Iris pigment epithelial cell (primary cell): Measurements from ENCODE around the gene UBFD1.
"Not testable (repeated sequence)": the region's sequence is repeated elsewhere in the genome, so short reads cannot be mapped to it uniquely, and the experiment has no call there.

Experiments used
- DNase-seq: peaks from one replicate; pipeline ENCODE4 v3.0.0-alpha.2; 2011; ENCODE audit warnings: low read depth

Gene UBFD1

DNA sequence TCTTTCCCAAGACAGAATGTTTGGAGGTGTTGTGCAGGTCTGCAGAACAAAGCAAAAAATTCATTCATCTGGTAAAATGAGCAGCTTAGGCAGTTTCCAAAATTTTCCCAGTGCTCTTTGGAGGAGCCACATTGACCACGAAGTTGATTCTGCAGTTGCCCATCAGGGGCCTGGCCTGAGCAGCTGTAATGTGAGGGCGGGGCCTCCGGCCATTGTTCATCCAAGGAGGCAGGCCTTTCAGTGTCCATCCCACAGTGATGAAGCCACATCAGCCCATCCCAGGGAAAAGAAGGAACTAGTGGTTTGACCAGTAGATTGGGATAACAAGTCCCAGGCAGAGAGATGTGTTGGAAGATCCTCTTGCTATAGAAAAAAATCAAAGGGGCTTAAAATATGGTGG lies 10.1 kb downstream of the UBFD1 start:
- DNase-seq: no peak

DNA sequence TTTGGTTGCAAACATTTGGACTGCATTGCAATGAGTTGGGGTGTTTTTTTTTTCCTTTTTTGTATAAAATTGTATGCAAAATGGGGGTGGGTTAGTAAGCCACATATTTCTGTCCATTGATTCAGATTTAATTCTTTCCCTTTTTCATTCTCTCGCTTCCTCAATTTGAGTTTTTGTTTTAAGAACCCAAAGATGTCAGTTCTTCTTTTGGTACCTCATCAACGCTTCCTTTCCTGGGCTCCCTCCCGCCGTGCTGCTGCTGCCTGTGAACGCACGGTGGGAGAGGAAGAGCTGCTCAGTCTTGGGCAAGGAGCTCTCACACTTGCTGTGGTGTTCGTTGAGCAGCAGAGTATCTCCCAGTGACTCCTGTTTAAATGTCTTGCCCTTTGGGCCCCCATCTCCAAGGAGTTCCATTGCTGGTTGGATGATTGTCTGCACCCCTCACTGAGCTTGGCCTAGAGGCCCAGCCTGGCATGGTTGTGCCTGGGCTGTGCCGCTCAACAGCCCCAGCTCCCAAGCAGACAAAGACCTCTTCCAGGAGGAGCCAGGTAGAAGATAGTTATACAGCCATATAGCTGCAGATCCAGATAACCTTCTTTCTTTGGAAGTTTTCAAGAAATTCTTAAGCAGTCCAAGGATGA lies 13.6 kb downstream of the UBFD1 start:
- no peak for DNase-seq

DNA sequence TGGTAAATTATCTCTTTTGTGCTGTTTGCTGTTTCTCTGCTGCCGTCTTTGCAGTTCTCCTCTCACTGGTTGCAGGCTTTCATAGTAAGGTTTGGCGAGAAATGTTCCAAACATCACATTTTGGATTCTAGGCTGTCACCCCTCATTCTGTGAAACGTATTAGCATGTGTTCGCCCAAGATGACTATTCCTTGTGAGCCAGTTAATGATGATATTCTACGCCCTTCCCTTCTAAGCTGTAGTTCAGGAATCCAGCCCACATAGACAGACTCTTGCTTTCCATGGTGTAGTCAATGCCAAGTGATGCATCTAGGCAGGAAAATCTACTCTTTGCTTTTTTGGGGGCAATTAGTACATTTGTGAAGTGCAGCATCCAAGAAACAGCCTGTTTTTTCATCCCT lies 14.4 kb downstream of the UBFD1 start:
- DNase-seq: no peak

DNA sequence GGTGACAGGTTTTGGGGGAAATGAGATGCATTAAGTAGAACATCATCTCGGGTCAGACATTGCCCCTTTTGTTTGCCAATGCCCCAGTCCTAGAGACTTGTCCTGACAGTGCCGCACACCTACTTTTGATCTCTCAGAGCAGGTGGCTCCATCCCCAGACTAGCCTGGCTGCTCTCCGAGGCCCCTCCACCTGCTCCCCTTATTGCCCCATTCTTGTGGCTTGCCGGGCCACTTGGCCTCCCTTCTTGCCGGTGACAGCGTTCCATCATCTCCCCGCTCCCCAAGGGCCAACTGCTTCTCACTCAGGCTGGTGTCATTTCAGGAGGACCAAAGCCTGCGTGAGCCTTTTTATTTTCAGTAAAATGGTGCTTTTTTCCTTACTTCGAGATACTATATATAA lies 14.9 kb downstream of the UBFD1 start:
- DNase-seq: no peak

DNA sequence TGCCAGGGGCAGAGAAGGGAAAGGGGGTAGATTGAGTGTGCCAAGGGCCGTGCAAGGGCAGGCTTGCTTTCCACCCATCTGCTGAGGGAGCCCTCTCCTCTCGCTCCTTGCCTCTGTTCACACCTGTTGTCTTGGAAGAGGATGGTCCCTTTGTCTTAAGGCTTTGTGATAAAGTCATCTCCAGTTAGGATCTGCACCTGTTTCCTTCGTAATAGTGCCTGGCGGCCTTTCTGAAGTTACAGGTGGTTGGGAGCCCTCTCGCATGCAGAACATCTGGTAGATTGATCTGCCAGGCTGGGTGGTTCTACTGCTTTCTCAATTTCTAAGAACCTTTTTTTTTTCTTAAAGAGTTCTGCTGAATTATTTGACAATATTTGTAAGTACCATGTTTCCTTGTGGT lies 16.3 kb downstream of the UBFD1 start:
- DNase-seq: no peak

DNA sequence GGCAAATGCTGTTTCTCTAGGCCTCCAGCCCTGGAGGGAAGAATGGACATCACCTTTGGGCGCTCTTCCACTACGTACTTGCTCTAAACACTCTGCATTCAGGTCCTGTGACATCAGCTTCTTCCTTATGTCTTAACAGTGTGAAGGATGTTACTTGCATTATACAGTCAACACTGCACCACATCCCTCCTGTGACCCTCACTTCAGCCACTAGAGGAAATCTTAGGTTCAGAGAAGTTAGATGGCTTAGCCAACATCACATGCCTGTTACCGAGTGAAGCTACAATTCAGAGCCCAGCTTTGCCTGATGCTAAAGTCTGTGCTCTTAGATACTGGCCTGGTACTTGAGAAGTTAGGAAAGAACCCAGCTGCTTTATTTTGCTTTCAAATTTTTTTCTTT lies 18.3 kb downstream of the UBFD1 start:
- no peak for DNase-seq

DNA sequence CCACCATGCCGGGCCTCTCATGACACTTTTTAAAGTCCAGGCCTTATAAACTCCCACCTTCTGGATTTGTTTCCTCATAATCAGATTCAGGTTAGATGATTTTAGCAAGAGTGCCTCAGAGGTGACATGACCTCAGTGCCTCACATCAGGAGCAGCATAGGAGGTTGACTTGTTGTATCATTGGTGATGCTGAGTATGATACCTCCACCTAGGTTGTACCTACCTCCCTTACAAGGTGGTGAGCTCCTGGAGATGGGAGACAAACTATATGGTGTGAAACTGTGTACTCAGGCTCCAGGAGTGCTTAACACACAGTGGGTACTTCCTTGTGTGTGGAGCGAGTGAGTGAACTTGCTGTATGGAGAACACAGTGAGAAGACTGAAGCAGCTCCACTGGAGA lies 20.0 kb downstream of the UBFD1 start:
- no peak for DNase-seq

DNA sequence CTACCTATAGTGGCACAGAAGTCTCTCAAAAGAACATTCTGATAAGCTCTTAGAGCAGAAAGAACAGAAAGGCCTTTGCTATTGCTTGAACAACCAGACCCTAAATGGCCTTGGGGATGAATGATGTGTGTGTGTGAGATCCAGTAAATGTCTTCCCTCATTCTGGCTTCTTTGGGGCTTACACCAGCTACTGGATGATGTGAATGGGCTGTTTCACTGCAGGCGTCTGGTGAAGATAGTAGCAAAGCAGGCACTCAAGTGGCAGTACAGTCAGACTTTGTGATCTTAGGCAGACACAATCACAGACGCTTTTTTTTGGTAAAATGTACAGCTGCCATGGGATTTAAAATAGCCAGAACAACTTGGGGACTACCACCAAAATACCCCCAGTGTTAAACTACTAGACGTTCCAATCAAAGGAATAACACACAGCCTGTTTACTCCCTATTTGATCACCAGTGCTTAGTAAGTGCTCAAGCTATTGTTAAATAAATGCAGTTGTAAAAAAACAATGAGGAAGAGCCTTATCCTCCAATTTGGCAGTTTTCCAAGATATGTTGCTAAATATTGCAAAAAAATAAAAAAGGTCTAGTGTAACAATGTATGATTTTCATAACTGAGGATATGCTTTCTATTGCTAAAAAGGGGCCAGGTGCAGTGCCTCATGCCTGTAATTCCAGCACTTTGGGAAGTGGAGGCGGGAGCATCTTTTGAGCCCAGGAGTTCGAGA lies 20.7 kb downstream of the UBFD1 start:
- DNase-seq: peak; percentile 45

DNA sequence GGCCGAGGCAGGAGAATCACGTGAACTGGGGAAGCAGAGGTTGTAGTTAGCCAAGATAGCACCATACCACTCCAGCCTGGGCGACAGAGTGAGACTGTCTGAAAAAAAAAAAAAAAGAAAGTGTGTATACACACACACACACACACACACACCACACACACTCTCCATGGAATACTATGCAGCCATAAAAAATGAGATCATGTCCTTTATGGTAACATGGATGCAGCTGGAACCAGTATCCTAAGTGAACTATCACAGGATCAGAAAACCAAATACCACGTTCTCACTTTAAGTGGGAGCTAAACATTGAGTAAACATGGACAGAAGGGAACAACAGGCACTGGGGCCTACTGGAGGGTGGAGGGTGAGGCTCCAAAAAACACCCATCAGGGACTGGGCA lies 21.8 kb downstream of the UBFD1 start:
- no peak for DNase-seq

DNA sequence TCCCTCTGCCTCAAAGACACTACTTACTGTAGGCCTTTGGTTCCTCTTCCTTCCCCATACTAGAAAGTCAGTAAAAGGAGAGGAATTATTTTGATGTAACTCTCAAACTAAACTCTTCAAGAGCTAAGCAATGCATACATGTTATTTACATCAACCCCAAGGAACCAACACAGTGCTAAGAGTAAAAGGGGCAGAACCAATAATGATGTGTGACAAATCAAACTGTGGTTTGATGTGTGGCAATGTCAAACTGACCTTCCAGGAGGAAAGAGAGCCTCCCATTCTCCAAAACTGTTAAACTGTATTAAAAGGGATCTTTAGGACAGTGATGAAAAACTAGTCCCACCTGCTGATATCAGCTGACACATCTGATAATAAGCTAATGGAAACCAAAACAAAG lies 22.9 kb downstream of the UBFD1 start:
- DNase-seq: no peak

DNA sequence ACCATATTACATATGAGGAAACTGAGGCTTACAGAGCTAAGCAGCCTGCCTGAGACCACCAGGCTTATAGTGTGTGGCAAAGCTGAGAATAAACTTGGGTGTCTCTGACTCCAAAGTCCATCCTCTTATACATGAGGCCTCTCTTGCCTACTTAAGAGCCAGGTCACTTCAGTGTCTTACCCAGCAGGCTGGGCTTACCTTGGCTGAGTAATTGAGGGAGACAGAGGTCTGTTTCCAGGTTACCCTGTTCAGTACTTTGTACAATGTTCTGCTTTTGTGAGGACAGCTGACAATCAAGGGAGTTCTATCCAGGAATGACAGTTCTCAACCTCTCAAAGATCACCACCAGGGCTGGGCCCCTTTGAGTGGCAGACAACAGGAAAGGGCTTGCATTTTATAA lies 24.2 kb downstream of the UBFD1 start:
- no peak for DNase-seq

DNA sequence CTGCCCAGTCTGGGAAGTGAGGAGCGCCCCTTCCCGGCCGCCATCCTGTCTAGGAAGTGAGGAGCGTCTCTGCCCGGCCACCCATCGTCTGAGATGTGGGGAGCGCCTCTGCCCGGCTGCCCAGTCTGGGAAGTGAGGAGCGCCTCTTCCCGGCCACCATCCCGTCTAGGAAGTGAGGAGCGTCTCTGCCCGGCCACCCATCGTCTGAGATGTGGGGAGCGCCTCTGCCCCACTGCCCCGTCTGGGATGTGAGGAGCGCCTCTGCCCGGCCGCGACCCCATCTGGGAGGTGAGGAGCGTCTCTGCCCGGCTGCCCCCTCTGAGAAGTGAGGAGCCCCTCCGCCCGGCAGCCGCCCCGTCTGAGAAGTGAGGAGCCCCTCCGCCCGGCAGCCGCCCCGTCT lies 25.7 kb downstream of the UBFD1 start:
- DNase-seq: not testable (repeated sequence)

DNA sequence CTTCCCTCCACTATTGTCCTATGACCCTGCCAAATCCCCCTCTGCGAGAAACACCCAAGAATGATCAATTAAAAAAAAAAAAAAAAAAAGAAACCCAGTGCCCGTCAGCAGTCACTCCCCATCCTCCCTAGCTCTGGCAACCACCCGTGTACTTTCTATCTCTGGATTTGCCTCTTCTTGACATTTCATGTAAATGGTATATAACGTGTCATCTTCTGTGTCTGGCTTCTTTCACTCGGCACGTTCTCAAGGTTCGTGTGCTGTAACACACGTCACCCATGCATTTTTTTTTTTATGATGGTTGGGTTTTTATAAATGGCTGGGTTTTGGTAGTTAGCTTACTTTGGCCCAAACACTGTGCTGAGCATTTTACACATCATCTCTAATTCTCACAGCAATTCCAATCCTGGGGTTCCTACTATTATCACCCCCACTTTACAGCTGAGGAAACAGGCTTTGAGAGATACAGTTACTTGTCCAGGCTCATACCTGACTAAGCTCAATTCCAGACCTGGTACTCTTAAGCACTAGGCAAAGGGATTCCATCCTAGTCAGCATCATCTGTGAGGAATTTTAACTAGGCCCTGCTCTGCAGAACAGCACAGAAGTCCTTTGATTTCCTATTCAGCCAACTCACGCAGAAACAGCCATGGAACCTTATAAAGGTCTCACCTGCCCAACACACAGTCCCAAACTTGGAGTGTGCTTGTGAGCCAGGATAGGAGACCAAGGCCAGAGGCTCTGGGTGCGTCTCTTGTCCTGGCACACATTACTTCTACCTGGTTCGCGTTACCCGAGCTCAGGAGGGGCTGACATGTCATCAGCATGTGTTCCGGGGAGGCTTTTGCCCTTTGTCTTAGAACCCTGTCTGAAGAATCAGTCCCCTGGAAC lies 26.9 kb downstream of the UBFD1 start:
- DNase-seq: no peak

DNA sequence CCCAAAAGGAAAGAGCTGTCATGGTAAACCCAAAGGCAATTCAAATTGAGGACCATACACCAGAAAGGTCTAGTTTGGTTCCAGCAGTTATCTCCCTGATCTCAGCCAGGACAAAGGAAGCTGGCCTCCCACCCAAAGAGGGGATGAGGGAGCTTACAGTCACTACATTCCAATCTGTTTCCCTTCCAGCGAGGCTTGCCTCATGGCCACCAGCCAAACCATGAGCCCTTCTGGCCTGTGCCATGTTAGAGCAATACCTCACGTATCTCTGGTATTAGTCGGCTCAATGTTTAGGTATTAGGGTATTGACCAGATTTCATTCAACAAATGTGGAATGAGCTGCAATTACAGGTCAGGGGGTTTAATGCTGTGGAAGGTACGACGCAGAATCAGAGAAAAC lies 30.2 kb downstream of the UBFD1 start:
- peak; percentile 95 for DNase-seq

DNA sequence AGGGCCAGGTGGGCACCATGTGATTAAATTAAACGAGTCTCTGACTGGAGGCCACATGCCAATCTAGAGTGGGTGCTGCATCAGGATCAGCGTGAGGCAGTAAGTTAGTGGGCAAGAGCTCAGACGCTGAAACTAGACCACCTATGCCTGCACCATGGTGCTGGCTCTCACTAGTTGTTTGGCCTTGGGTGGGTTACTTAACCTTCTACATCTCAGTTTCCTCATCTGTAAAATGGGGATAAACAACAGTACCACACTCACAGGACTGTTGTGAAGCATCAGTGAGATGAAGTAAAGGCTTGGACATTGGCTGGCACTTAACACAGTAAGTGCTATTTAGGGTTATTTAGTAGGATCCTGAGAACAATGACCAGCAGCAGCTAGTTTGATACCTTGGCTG lies 32.7 kb downstream of the UBFD1 start:
- DNase-seq: no peak

DNA sequence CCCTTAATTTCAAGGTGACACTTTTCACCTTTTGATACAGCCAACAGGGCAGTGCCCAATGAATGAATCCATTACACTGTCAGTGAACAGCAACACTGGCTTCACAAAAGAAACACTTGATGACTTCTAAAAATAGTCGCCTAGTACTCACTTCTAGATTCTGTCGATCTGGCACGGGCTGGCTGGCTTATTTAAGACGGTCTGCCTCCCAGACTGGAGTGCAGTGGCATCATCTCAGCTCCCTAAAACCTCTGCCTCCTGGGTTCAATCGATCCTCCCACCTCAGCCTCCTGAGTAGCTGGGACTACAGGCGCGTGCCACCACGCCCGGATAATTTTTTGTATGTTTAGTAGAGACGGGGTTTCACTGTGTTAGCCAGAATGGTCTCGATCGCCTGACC lies 36.7 kb downstream of the UBFD1 start:
- no peak for DNase-seq

DNA sequence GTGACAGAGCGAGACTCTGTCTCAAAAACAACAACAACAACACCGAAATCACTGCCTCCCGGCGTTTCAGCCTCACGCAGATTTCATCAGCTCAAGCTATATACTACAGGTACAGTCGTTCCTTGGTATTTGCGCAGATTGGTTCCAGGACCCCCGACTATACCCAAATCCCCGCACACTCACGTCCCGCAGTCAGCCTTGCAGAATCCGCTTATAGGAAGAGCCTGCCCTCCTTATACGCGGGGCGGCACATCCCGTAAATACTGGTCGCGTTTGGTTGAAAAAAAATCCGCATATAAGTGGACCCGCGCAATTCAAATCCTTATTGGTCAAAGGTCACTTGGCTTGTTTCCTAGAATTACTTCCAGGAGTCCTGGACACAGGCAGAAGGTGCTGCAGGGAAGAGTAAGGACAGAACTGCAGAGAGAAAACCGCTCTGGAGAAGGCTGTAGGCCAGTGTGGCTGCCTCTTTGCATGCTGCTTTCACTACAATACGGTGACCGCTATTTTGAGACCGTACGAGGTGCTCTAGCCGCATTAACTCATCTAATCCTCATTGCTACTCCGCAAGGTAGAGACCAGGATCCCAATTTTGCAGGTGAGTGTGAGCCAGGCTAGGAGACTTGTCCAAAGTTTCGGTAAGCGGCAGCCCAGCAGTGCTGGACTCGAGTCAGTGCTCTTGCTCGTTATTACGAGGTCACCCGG lies 37.9 kb downstream of the UBFD1 start:
- DNase-seq: peak; percentile 12

DNA sequence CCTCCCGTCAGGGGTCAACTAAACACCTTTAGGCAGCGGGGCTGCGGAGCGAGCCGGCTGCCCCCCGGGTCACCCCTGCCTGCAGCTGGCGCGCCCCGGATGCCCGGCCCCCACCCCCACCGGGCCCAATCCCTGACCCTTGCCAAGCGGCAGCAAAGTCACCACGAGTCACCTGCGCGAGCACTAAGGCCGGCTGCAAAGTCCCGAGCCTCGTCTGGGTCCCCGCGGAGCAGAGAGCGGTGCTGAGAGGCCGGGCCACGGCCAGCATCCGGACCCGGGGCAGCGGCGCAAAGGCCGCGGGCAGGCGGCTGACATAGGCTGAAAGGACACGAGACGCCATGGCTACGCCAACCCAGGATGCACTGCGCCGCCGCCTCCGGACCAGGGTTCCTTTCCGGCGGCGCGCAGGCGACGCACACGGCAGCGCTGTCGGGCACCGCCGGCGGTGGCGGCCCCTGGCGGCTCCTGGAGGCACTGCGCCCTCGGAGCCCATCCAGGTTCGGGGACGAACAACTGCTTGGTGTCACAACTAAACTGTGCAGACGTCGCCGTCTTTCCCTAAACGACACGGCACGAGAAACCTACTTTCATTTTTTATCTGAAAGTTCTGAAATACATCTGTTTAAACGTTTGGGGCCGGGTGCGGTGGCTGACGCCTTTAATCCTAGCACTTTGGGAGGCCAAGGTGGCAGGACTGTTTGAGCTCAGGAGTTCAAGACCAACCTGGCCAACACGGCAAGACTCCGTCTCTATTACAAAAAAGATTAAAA lies 38.6 kb downstream of the UBFD1 start, which contains the start of gene NDUFAB1:
NDUFAB1 (minus strand) TSS at position 366 of the 770 bp plus-strand sequence; CDS start at position 340, 26 bp downstream.
- peak; percentile 87 for DNase-seq

DNA sequence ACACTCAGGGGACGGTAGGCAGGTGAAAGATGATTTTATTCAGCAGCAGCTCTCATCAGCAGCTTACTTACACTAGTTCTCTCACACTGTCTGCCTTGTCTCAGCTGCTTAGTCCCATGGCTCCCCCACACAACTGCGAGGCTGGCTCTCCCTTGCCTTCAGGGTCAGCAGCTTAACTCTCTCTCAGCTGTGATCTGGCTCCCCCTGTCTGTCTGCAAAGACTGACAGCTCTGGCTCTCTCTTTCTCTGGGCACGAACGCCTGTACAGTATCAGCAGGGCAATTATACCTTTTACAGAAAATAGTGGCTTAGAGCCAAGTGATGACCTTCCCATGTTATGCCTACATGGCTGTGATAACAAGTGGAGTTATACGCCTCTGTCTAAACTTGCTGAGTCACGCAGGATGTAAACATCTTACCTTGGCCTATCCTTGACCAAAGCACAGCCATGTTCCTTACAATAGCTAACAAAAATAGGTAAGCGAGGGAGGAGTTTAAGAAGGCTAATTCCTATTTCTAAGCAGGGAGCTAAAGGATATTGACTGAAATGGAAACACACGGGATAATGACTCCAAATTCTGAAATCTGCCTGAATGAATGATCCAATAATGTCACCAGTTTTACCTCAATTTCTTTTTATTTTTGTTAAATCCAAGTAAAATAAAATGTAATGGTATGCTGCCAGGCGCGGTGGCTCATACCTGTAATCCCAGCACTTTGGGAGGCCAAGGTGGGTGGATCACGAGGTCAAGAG lies 39.7 kb downstream of the UBFD1 start:
- peak; percentile 61 for DNase-seq

DNA sequence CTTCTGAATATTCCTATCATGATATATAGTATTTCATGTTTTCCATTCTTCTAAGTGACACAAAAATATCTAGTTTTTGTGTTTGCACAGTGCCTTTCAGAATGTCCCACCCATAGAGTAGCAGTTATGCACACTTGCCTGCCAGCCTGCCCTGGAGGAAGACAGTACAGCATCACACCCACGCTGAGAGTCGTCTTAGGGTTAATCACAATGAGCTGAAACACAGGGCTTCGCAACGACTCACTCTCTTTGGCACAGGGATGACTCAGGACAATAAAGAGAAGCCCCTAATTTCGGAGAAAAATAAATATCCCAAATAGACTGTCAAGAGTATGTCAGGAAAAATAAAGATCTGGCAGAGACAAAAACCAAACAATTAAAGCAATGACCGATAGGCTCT lies 50.2 kb downstream of the UBFD1 start:
- peak; percentile 21 for DNase-seq

DNA sequence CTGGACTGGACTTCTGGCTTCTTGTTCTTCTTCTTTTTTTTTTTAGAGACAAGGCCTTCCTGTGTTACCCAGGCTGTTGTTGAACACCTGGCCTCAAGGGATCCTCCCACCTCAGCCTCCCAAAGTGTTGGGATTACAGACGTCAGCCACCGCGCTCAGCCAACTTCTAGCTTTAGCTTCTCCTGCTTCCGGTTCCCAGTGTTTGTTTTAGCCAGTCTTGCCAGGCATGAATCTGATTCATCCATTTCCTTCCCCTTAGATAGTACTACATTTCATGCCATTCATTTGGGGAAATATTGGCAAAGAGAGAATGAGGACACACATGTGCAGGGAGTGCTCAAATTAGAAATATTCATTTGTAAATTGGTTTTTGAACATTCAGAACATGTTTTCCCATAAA lies 50.7 kb downstream of the UBFD1 start:
- peak; percentile 67 for DNase-seq
